ENCODE data around the gene ATP11A.

The ATP11A gene

DNA sequence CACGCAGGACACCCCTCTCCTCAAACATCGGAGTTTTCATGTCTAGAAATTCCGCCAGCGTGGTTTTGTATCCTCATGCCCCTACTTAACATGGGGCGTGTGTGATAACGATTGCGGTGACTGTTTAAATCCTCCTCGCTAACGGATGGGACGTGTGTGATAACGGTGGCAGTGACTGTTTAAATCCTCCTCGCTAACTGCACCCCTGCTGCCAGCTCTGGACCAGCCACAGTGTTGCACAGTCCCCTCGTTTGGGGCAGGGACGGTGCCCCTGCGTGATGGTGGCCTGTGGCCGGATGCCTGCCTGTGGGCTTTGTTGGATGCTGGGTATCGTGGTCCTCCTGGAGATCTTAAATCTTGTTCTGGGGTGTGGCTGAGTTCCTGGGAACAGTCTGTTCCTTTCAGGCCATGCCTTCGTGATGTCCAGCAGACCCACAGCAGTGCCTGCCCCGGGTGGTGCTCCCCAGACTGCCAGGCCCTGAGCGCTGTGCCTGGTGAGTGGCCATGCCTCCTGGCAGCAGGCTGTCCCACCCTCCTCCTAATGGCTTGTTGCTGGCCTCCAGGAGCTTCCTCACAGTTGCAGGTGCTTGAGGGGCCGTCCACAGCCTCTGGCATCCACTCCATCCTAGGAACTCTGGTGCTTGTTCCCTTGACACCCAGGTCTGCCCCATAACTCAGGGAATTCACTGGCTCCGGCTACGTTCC lies 156.7 kb downstream of the ATP11A start:
- ChIA-PET POLR2A (no interaction called here), CTCF (no interaction called here)
- Histone ChIP-seq H3K27ac (ENCODE audit: extremely low read depth, low read depth, low read length) (no peak overlapping the region), H3K9me3 (ENCODE audit: control insufficient read depth, insufficient read depth, low read depth, low read length) (no peaks in the 10 kb centered on the region), H3K4me1 (ENCODE audit: control insufficient read depth, insufficient read depth, low read length) (peaks cover 5% of the 10 kb centered on the region; the same call in 1 of the 2 replicates), H3K4me3 (ENCODE audit: low read depth, low read length) (no peak overlapping the region), H3K36me3 (ENCODE audit: control insufficient read depth in 2 of 2, insufficient read depth in 1 of 2, low read length in 2 of 2) (peaks cover 4 to 20% of the 10 kb centered on the region in 2 experiments; a peak in 2 of 3 replicates)
- TF ChIP-seq ZNF560 (tag by site-specific recombination; IDR thresholded peaks at IDR 0.05; ENCODE audit: borderline replicate concordance) (no peak), ZNF473 (tag by site-specific recombination; IDR thresholded peaks at IDR 0.05) (no peak), ZNF530 (tag by site-specific recombination; IDR thresholded peaks at IDR 0.05; ENCODE audit: low read depth) (no peak), ZNF274 (IDR thresholded peaks at IDR 0.05; ENCODE audit: low read length) (no peak), ZNF274 (tag by site-specific recombination; IDR thresholded peaks at IDR 0.05; ENCODE audit: borderline replicate concordance) (no peak), ZNF341 (tag by site-specific recombination; IDR thresholded peaks at IDR 0.05; ENCODE audit: low read depth) (no peak), ZNF747 (tag by site-specific recombination; IDR thresholded peaks at IDR 0.05) (no peak), ZBTB8A (tag by site-specific recombination; IDR thresholded peaks at IDR 0.05) (no peak), SCRT1 (tag by site-specific recombination; IDR thresholded peaks at IDR 0.05; ENCODE audit: borderline replicate concordance) (no peak), REPIN1 (tag by site-specific recombination; IDR thresholded peaks at IDR 0.05; ENCODE audit: low read depth) (no peak), KLF10 (tag by site-specific recombination; IDR thresholded peaks at IDR 0.05) (no peak), ZNF354C (tag by site-specific recombination; IDR thresholded peaks at IDR 0.05; ENCODE audit: borderline replicate concordance, low read depth) (no peak), ZNF776 (tag by site-specific recombination; IDR thresholded peaks at IDR 0.05; ENCODE audit: borderline replicate concordance) (no peak), GLI4 (tag by site-specific recombination; IDR thresholded peaks at IDR 0.05) (no peak), ZNF658 (tag by site-specific recombination; IDR thresholded peaks at IDR 0.05) (no peak), ZNF654 (tag by site-specific recombination; IDR thresholded peaks at IDR 0.05; ENCODE audit: low read depth) (no peak)
- TF ChIP-seq, protein P1, sequence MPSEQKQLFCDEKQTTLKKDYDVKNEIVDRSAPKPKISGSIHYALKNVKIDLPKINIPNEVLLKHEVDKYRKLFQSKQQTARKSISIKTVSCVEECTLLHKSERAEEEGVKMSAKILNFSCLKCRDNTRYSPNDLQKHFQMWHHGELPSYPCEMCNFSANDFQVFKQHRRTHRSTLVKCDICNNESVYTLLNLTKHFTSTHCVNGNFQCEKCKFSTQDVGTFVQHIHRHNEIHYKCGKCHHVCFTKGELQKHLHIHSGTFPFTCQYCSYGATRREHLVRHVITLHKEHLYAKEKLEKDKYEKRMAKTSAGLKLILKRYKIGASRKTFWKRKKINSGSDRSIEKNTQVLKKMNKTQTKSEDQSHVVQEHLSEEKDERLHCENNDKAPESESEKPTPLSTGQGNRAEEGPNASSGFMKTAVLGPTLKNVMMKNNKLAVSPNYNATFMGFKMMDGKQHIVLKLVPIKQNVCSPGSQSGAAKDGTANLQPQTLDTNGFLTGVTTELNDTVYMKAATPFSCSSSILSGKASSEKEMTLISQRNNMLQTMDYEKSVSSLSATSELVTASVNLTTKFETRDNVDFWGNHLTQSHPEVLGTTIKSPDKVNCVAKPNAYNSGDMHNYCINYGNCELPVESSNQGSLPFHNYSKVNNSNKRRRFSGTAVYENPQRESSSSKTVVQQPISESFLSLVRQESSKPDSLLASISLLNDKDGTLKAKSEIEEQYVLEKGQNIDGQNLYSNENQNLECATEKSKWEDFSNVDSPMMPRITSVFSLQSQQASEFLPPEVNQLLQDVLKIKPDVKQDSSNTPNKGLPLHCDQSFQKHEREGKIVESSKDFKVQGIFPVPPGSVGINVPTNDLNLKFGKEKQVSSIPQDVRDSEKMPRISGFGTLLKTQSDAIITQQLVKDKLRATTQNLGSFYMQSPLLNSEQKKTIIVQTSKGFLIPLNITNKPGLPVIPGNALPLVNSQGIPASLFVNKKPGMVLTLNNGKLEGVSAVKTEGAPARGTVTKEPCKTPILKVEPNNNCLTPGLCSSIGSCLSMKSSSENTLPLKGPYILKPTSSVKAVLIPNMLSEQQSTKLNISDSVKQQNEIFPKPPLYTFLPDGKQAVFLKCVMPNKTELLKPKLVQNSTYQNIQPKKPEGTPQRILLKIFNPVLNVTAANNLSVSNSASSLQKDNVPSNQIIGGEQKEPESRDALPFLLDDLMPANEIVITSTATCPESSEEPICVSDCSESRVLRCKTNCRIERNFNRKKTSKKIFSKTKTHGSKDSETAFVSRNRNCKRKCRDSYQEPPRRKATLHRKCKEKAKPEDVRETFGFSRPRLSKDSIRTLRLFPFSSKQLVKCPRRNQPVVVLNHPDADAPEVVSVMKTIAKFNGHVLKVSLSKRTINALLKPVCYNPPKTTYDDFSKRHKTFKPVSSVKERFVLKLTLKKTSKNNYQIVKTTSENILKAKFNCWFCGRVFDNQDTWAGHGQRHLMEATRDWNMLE (tag by site-specific recombination; conservative IDR thresholded peaks at IDR 0.05; ENCODE audit: low read depth) = no peak
- TF ChIP-seq, protein P2, sequence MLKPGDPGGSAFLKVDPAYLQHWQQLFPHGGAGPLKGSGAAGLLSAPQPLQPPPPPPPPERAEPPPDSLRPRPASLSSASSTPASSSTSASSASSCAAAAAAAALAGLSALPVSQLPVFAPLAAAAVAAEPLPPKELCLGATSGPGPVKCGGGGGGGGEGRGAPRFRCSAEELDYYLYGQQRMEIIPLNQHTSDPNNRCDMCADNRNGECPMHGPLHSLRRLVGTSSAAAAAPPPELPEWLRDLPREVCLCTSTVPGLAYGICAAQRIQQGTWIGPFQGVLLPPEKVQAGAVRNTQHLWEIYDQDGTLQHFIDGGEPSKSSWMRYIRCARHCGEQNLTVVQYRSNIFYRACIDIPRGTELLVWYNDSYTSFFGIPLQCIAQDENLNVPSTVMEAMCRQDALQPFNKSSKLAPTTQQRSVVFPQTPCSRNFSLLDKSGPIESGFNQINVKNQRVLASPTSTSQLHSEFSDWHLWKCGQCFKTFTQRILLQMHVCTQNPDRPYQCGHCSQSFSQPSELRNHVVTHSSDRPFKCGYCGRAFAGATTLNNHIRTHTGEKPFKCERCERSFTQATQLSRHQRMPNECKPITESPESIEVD (tag by site-specific recombination; IDR thresholded peaks at IDR 0.05) = no peak
- TF ChIP-seq, protein P3, sequence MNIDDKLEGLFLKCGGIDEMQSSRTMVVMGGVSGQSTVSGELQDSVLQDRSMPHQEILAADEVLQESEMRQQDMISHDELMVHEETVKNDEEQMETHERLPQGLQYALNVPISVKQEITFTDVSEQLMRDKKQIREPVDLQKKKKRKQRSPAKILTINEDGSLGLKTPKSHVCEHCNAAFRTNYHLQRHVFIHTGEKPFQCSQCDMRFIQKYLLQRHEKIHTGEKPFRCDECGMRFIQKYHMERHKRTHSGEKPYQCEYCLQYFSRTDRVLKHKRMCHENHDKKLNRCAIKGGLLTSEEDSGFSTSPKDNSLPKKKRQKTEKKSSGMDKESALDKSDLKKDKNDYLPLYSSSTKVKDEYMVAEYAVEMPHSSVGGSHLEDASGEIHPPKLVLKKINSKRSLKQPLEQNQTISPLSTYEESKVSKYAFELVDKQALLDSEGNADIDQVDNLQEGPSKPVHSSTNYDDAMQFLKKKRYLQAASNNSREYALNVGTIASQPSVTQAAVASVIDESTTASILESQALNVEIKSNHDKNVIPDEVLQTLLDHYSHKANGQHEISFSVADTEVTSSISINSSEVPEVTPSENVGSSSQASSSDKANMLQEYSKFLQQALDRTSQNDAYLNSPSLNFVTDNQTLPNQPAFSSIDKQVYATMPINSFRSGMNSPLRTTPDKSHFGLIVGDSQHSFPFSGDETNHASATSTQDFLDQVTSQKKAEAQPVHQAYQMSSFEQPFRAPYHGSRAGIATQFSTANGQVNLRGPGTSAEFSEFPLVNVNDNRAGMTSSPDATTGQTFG (tag by site-specific recombination; IDR thresholded peaks at IDR 0.05; ENCODE audit: borderline replicate concordance) = no peak
- TF ChIP-seq, protein P4, sequence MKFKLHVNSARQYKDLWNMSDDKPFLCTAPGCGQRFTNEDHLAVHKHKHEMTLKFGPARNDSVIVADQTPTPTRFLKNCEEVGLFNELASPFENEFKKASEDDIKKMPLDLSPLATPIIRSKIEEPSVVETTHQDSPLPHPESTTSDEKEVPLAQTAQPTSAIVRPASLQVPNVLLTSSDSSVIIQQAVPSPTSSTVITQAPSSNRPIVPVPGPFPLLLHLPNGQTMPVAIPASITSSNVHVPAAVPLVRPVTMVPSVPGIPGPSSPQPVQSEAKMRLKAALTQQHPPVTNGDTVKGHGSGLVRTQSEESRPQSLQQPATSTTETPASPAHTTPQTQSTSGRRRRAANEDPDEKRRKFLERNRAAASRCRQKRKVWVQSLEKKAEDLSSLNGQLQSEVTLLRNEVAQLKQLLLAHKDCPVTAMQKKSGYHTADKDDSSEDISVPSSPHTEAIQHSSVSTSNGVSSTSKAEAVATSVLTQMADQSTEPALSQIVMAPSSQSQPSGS (tag by site-specific recombination; IDR thresholded peaks at IDR 0.05; ENCODE audit: low read depth) = no peak
- TF ChIP-seq, protein P5, sequence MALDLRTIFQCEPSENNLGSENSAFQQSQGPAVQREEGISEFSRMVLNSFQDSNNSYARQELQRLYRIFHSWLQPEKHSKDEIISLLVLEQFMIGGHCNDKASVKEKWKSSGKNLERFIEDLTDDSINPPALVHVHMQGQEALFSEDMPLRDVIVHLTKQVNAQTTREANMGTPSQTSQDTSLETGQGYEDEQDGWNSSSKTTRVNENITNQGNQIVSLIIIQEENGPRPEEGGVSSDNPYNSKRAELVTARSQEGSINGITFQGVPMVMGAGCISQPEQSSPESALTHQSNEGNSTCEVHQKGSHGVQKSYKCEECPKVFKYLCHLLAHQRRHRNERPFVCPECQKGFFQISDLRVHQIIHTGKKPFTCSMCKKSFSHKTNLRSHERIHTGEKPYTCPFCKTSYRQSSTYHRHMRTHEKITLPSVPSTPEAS (tag by site-specific recombination; IDR thresholded peaks at IDR 0.05) = no peak

Measured in HEK293 (cell line).